Muscle layer of colon (tissue), 2 donors: ENCODE measurements around the gene MED22.
"Not testable (repeated sequence)": the region's sequence is repeated elsewhere in the genome, so short reads cannot be mapped to it uniquely, and the experiment has no call there.

ENCODE experiments used
- H3K27ac ChIP-seq: one replicate; pipeline ENCODE4 v1.7.0; 2013; ENCODE audit warnings: low read depth, mild to moderate bottlenecking, low read length, moderate library complexity
- H3K27me3 ChIP-seq, 2 donors: one replicate each; pipeline ENCODE4 v1.7.0; 2013; ENCODE audit warnings: low read length in 2 of 2, mild to moderate bottlenecking in 2 of 2; ENCODE audit not compliant: insufficient read depth in 2 of 2, control insufficient read depth in 1 of 2
- H3K36me3 ChIP-seq: one replicate; pipeline ENCODE4 v1.7.0; 2013; ENCODE audit warnings: mild to moderate bottlenecking, low read length; ENCODE audit not compliant: insufficient read depth
- H3K4me1 ChIP-seq: one replicate; pipeline ENCODE4 v1.7.0; 2013; ENCODE audit warnings: mild to moderate bottlenecking, low read length; ENCODE audit not compliant: insufficient read depth
- H3K4me3 ChIP-seq, 2 donors: one replicate each; pipeline ENCODE4 v1.7.0; 2013; ENCODE audit warnings: low read length in 2 of 2, low read depth in 1 of 2, mild to moderate bottlenecking in 1 of 2, moderate library complexity in 1 of 2
- H3K9ac ChIP-seq: one replicate; pipeline ENCODE4 v1.7.0; 2013; ENCODE audit warnings: low read length
- H3K9me3 ChIP-seq: one replicate; pipeline ENCODE4 v1.7.0; 2013; ENCODE audit warnings: mild to moderate bottlenecking, low read length
- donor health status: abdominal sarcoma.
- donor health status: Adenocarcinoma of cecum.

Gene MED22

DNA sequence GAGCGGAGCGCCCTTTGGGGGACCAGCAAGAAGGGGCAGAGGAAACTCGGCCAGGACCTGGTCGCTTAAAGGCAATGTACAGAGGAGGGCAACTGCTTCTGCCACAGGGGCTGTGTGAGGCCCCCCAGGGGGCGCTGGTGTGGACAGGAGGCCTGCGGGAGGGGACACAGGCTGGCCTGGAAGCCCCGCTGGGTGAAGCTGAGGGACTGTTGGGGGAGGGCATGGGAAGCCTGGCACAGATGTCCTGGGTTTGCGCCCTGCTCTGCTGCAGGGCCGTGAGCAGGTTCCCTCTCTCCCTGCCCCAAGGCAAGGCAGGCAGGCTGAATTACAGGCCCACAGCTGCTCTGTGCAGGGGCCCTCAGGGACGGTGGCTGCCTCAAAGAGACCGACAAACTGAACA, 5.4 kb downstream of the MED22 start:
- Histone ChIP-seq H3K36me3 (peaks cover 70% of the 10 kb centered on the region), H3K27ac (no peak overlapping the region), H3K4me1 (peaks cover 15% of the 10 kb centered on the region), H3K9ac (no peak overlapping the region), H3K4me3 (no peak overlapping the region), H3K9me3 (no peaks in the 10 kb centered on the region), H3K27me3 (no peaks in the 10 kb centered on the region)

DNA sequence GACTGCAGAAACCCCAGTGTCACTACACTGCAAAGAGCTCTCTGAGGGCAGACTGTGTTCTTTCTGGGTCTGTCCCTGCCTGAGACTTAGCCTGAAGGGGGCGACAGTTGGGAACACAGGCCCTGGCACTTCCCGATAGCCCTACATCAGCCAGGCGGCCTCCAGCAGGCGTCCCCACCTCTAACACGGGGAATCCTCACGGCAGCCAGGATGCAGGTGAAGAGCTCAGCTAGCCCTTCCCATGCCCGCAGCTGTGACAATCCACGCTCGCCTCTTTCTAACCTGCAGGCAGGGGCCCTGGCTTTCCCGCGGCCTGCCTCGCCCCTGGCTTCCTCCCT, 5.9 kb downstream of the MED22 start:
- no peak overlapping the region for H3K4me3 ChIP-seq
- H3K9ac ChIP-seq: no peak overlapping the region
- H3K36me3 ChIP-seq: peaks cover 70% of the 10 kb centered on the region
- H3K9me3 ChIP-seq: no peaks in the 10 kb centered on the region
- H3K4me1 ChIP-seq: peaks cover 15% of the 10 kb centered on the region
- no peaks in the 10 kb centered on the region for H3K27me3 ChIP-seq
- no peak overlapping the region for H3K27ac ChIP-seq

DNA sequence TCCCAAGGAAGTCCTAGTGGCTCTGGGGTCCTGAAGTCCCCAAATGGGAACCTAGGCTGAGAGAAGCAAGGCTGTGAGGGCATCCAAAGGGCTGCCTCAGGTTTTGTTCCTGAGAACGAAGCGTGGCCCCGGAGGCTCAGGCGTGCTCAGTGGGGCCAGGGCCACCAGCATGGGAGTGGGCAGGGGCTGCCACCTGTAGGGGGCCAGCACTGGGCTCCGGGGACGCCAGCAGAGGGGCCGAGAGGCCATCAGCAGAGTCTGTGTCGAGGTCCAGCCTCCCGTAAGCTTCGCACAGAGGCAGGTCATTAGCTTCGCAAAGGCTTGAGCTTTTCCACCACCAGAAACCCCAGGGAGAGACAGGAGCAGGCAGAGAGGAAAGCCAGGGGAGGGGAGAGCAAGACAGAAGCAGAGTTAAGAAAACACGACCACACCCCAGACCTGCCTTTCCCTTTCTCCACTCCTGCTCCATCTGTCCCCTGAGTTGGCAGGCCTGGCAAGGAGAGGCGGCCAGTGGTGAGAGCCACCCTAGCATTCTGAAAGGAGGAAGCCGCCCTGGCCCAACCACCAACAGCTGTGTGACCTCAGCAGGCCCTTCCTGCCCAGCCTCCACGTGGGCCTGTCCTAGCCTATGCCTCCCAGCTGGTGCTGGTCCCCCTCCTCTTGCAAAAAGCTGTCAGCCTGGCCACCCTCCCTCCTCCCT, 6.4 kb downstream of the MED22 start:
- Histone ChIP-seq H3K27ac (no peak overlapping the region), H3K27me3 (no peaks in the 10 kb centered on the region), H3K9me3 (no peaks in the 10 kb centered on the region), H3K4me3 (no peak overlapping the region), H3K4me1 (peaks cover 13% of the 10 kb centered on the region), H3K9ac (no peak overlapping the region), H3K36me3 (peaks cover 70% of the 10 kb centered on the region)

DNA sequence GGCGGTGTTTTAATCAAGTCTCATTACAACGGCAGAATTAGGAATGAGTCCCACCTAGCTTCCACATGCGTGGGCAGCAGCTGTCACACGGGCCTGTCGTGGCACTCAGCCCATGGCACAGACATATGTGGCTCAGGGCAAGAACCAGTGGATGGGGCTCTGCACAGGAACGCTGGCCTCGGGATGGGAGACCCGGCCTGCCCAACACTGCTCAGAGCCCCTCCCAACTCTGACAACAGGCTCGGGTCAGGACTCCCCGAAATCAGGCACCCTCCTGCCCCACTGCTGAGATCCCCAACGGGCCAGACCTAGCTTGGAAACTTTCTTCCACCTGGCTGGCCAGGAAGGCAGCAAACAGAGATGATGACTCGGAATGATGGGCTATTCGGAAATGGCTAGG, 7.0 kb downstream of the MED22 start:
- H3K36me3 ChIP-seq: peaks cover 66% of the 10 kb centered on the region

DNA sequence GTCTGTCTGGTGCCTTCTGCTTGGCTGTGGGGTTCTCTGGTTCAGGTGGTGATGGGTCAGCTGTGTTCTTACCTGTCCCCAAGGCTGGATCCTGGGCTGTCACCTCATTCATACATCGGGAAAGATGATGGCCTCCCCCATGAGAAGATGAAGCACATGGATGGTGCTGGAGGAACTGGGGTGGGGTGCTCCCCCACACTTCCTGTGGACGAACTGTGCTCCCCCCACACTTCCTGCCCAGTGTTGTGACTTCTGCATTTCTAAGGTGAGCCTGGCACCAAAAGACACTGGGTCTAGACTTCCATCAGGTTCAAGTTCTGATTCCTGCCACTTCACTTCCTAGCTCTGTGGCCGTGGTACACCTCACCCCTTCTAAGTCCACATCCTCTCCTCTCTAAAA, 7.7 kb downstream of the MED22 start:
- Histone ChIP-seq H3K36me3 (peaks cover 59% of the 10 kb centered on the region), H3K9me3 (no peaks in the 10 kb centered on the region), H3K27me3 (no peaks in the 10 kb centered on the region), H3K9ac (no peak overlapping the region), H3K4me1 (peaks cover 4% of the 10 kb centered on the region), H3K4me3 (no peak overlapping the region), H3K27ac (no peak overlapping the region)

More for the DNA sequence above, 7.0 kb downstream of the MED22 start:
- Histone ChIP-seq H3K27me3 (no peaks in the 10 kb centered on the region), H3K27ac (no peak overlapping the region), H3K4me1 (peaks cover 9% of the 10 kb centered on the region), H3K4me3 (no peak overlapping the region), H3K9me3 (no peaks in the 10 kb centered on the region), H3K9ac (no peak overlapping the region)

DNA sequence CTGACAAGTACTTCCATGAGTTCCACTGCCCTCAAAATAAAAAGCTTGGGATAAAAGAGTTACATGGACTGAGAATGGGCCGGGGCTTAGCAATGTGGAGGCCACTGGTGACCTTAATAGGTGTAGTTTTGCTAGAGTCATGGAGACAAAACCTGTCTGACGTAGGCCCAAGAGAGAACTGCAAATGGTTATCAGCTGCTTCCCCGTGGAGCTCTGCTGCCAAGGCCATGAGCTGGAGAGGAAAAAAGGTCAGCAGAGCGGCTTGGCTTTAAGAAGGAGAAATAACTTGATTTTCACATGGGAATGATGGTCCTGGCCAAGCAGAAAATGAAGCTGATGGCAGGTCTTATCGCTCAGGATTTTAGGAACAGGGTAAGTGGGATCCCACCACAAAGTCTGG, 8.3 kb downstream of the MED22 start:
- H3K9me3 ChIP-seq: no peaks in the 10 kb centered on the region
- no peak overlapping the region for H3K9ac ChIP-seq
- no peak overlapping the region for H3K4me3 ChIP-seq
- H3K27ac ChIP-seq: no peak overlapping the region
- no peaks in the 10 kb centered on the region for H3K27me3 ChIP-seq
- H3K36me3 ChIP-seq: peaks cover 54% of the 10 kb centered on the region
- H3K4me1 ChIP-seq: peaks cover 10% of the 10 kb centered on the region

DNA sequence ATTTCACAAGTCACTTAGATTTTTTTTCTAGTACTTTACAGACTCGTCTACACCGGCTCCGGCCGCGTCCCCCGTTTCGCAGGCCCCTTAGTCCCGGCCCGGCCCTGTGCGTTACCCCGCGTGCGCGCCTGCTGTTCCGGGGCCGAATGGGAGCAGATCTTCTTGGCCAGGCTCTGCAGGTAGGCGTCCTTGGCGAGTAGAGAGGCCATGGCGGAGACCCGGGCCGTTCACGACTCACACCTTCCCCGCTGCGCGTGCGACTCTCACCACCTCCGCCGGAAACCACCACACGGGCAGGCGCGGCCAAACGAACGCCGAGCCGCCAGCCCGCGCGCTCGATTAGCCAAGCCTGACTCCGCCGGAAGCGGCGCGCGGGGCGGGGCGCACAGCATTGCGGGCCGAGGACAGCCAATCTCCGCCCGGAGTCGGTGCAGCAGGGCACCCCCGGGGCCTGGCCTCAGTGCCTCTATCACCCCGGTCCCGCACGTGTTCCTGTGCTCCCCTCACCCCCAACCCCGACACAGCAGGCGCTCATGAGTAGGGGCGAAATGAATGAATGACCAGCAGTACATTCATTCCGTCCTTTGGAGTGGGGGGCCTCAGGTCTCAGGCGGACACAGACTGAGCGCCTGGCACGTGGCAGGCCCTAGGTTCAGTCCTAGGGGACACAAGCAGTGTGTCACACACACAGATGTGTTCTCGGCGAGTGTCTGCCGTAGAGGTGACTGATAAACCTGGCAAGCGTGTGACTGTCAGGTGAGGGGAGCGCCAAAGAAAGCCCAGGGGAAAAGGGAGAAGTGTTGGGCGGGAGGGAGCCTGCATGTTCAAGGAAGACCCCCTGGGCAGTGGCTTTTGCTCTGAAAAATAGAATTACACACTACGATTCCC, 11.8 kb downstream of the MED22 start, which contains the start of gene SURF6:
Gene SURF6 (minus strand): TSS at position 265 of the 888 bp plus-strand sequence. CDS start 56 bp downstream, at position 209.
- Histone ChIP-seq H3K4me3 (peak within 1 kb of the TSS; percentile 84 to 87), H3K27me3 (no peaks in the 10 kb centered on the region), H3K9me3 (no peaks in the 10 kb centered on the region), H3K9ac (peak within 1 kb of the TSS; percentile 50), H3K27ac (peak within 1 kb of the TSS; percentile 68), H3K4me1 (peaks cover 21% of the 10 kb centered on the region), H3K36me3 (peaks cover 52% of the 10 kb centered on the region)

DNA sequence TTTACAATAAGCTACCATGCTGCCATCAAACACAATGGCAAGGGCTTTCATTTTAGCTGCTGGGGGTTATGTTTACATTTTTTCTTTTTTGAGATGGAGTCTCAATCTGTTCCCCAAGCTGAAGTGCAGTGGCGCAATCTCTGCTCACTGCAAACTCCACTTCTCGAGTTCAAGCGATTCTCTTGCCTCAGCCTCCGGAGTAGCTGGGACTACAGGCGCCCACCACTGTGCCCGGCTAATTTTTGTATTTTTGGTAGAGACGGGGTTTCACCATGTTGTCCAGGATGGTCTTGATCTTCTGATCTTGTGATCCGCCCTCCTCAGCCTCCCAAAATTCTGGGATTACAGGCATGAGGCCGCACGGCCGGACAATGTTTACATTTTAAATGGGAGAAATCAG, 13.0 kb downstream of the MED22 start:
- not testable (repeated sequence) for H3K27ac ChIP-seq, H3K27me3 ChIP-seq, H3K9ac ChIP-seq, H3K9me3 ChIP-seq
- Histone ChIP-seq H3K4me3 (peak overlapping the region in 1 of 2 donors; percentile 87), H3K36me3 (peaks cover 52% of the 10 kb centered on the region), H3K4me1 (peaks cover 21% of the 10 kb centered on the region)

DNA sequence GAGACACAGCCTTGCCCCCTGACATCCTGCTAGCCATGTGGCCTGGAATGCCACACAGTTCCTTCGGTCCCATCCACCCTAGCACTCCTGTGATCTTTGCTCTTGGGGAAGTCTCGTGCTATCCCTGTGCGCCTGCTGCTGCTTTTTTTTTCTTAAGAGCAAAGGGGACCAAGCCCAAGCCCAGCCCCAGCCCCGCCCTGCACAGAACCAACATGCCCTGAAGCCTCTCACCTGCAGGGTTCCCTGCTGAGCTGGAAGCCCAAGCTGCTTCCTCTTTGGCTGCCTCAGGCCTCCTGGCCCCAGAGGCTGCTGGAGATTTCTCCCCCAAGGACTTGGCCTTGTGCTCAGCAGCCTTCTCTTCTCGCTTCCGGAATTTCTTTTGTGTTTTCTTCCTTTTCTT, 13.8 kb downstream of the MED22 start:
- Histone ChIP-seq H3K27me3 (no peaks in the 10 kb centered on the region), H3K36me3 (peaks cover 47% of the 10 kb centered on the region), H3K9me3 (no peaks in the 10 kb centered on the region), H3K27ac (no peak overlapping the region), H3K9ac (no peak overlapping the region), H3K4me1 (peaks cover 21% of the 10 kb centered on the region), H3K4me3 (no peak overlapping the region)

DNA sequence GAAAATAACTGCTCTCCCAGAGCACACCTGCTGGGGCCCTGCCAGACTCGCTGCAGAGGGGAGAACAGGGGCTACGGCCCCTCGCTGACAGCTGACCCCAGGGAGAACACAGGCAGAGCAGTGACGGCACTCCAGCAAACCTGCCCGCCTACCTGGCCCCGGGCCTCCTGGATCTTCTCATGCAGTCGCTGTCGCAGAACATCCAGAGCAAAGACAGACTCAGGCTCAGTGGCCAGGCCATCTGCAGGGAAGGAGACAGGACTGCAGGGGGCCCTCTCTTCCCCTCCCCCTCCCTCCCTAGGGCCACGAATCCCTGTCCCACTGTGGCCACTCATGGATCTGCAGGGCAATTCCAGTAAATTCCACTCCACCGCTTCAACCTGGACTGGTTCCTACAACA, 14.4 kb downstream of the MED22 start:
- Histone ChIP-seq H3K36me3 (peaks cover 47% of the 10 kb centered on the region), H3K4me3 (no peak overlapping the region), H3K27me3 (no peaks in the 10 kb centered on the region), H3K27ac (no peak overlapping the region), H3K4me1 (peaks cover 21% of the 10 kb centered on the region), H3K9me3 (no peaks in the 10 kb centered on the region), H3K9ac (no peak overlapping the region)

DNA sequence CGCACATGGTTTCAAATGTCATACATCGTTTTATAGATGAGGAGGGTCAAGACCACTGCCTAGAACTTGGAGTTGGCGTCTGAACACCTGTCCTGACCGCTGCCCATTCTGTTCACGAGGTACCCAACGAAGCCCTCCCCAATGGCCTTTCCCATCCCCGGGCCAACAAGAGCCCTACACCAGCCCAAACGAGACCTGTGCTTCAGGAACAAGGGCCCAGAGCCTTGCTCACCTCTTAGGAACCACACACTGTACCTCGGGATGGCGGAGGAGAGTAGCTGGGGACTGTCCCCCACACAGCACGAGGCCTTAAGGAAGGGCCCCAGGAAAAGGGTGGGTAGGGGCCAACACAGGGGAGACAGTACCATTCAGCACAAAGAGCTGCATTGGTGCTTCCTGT, 14.9 kb downstream of the MED22 start:
- Histone ChIP-seq H3K4me3 (no peak overlapping the region), H3K36me3 (peaks cover 47% of the 10 kb centered on the region), H3K9ac (no peak overlapping the region), H3K9me3 (no peaks in the 10 kb centered on the region), H3K27ac (no peak overlapping the region), H3K4me1 (peaks cover 21% of the 10 kb centered on the region), H3K27me3 (no peaks in the 10 kb centered on the region)
